ENCODE data around the gene GATA2.

The GATA2 gene

GRCh38 chr3:128489927-128490649 is 2.9 kb downstream of the GATA2 start:
- no peak for TF ChIP-seq SPI1 (IDR thresholded peaks at IDR 0.05; ENCODE audit: borderline replicate concordance, low read depth)
- no peak for TF ChIP-seq GABPA (IDR thresholded peaks at IDR 0.05; ENCODE audit: low read depth)
- no peak for TF ChIP-seq CTCF (IDR thresholded peaks at IDR 0.05; ENCODE audit: insufficient read depth, low read length)
- no peak for TF ChIP-seq POLR2AphosphoS5 (IDR thresholded peaks at IDR 0.05; ENCODE audit: low read depth)
- no peak for TF ChIP-seq REST (IDR thresholded peaks at IDR 0.05; ENCODE audit: insufficient replicate concordance, low read depth)
- H3K27ac ChIP-seq (replicated peaks): peak overlapping the region; percentile 60
- H3K27me3 ChIP-seq (ENCODE audit: insufficient read depth, poor library complexity, severe bottlenecking): no peaks in the 10 kb centered on the region
- peak overlapping the region; percentile 52 for H3K4me3 ChIP-seq (replicated peaks; ENCODE audit: insufficient read depth, low read length)
- DNase-seq (ENCODE audit: low read depth in 1 of 2, low spot score in 1 of 2): peak in 1 of 2 experiments; percentile 30

GRCh38 chr3:128489674-128489926 is 3.4 kb downstream of the GATA2 start:
- no peaks in the 10 kb centered on the region for H3K27me3 ChIP-seq (ENCODE audit: insufficient read depth, poor library complexity, severe bottlenecking)
- H3K4me3 ChIP-seq (replicated peaks; ENCODE audit: insufficient read depth, low read length): peak overlapping the region; percentile 52
- no peak for DNase-seq (ENCODE audit: low read depth in 1 of 2, low spot score in 1 of 2)
- TF ChIP-seq GABPA (IDR thresholded peaks at IDR 0.05; ENCODE audit: low read depth) (no peak), CTCF (IDR thresholded peaks at IDR 0.05; ENCODE audit: insufficient read depth, low read length) (no peak), SPI1 (IDR thresholded peaks at IDR 0.05; ENCODE audit: borderline replicate concordance, low read depth) (no peak), REST (IDR thresholded peaks at IDR 0.05; ENCODE audit: insufficient replicate concordance, low read depth) (no peak), POLR2AphosphoS5 (IDR thresholded peaks at IDR 0.05; ENCODE audit: low read depth) (no peak)
- peak overlapping the region; percentile 60 for H3K27ac ChIP-seq (replicated peaks)

- DNase-seq (ENCODE audit: low read depth in 1 of 2, low spot score in 1 of 2): peak in 1 of 2 experiments; percentile 48
- Histone ChIP-seq H3K27ac (replicated peaks) (peak overlapping the region; percentile 60), H3K4me3 (replicated peaks; ENCODE audit: insufficient read depth, low read length) (peak overlapping the region; percentile 52), H3K27me3 (ENCODE audit: insufficient read depth, poor library complexity, severe bottlenecking) (no peaks in the 10 kb centered on the region)
- TF ChIP-seq POLR2AphosphoS5 (IDR thresholded peaks at IDR 0.05; ENCODE audit: low read depth) (no peak; the same call in 1 of the 2 replicates), CTCF (IDR thresholded peaks at IDR 0.05; ENCODE audit: insufficient read depth, low read length) (no peak)
Measured at GRCh38 chr3:128488991-128489673, 3.9 kb downstream of the GATA2 start.
